Measurements from ENCODE around the gene GCH1.

Gene GCH1

DNA sequence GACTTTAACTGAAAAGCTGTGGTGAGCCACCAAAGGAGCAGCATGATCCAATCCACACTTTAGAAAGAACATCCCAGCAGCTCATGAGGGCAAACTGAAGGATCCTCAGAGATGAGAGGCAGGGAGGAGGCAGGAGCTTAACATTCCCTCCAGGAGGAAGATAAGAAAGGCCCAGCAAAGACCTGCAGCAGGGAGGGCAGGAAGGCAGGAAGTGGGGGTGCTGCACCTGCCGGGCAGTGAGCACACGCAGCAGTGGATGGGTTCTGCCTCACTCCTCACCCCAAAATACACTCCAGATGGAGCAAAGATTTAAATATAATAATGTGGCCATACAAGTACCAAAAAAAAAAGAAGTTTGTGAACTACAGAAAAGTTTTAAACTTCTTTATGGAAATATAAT, 48.4 kb downstream of the GCH1 start:
- peaks cover 27% of the 10 kb centered on the region for H3K4me1 Mint-ChIP-seq
- H3K9me3 Mint-ChIP-seq = no peaks in the 10 kb centered on the region
- peaks cover 8% of the 10 kb centered on the region for H3K36me3 Mint-ChIP-seq
- H3K4me3 Mint-ChIP-seq = no peak overlapping the region
- no peaks in the 10 kb centered on the region for H3K27me3 Mint-ChIP-seq
- H3K27ac Mint-ChIP-seq = peak overlapping the region; percentile 19

DNA sequence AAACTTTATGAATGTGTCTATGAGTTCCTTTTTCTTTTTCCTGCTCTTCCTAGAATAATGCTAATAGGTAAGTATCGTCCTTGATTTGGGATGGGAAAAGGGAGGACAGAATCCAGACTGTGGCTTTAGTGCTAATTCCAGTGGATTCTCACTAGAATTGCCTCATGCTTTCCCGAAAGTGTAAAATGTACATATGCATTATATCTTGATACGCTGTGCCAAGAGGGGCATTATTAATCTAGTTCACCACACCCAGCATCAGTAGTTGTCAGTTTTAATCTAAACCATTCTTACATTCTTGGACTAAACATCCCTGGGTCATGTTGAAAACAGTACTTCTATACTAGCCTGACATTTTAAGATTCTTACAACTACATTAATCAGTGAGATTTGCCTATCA, 49.3 kb downstream of the GCH1 start:
- H3K27ac Mint-ChIP-seq = no peak overlapping the region
- H3K4me1 Mint-ChIP-seq = peaks cover 22% of the 10 kb centered on the region
- H3K4me3 Mint-ChIP-seq = no peak overlapping the region
- H3K36me3 Mint-ChIP-seq = peaks cover 5% of the 10 kb centered on the region
- H3K9me3 Mint-ChIP-seq = no peaks in the 10 kb centered on the region
- no peaks in the 10 kb centered on the region for H3K27me3 Mint-ChIP-seq

GRCh38 chr14:54852215-54852614, 50.4 kb downstream of the GCH1 start:
- Mint-ChIP-seq H3K27ac (no peak overlapping the region), H3K9me3 (no peaks in the 10 kb centered on the region), H3K27me3 (no peaks in the 10 kb centered on the region)

GRCh38 chr14:54848910-54849309, 53.7 kb downstream of the GCH1 start:
- Mint-ChIP-seq H3K36me3 (peaks cover 5% of the 10 kb centered on the region), H3K4me3 (no peak overlapping the region), H3K27me3 (no peaks in the 10 kb centered on the region), H3K27ac (no peak overlapping the region), H3K4me1 (peaks cover 2% of the 10 kb centered on the region), H3K9me3 (no peaks in the 10 kb centered on the region)

More at GRCh38 chr14:54852215-54852614, 50.4 kb downstream of the GCH1 start:
- H3K4me3 Mint-ChIP-seq = no peak overlapping the region
- peaks cover 1% of the 10 kb centered on the region for H3K36me3 Mint-ChIP-seq
- peaks cover 17% of the 10 kb centered on the region for H3K4me1 Mint-ChIP-seq

DNA sequence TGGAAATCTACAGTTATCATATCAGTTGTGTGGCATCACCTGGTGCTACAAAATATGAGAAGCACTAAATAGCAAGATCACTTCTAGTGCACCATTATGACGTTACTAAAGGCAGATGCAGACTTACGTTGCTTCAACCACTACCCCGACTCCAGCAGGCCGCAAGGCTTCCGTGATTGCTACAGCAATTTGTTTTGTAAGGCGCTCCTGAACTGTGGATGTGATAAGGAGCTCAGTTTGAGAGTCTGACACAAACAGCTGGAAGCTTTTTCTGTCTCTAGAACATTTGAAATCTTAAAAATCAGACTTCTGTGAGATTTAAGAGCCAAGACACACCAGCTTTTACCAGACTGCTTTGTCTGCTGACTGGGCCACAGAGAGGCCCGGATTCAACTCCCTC, 57.0 kb downstream of the GCH1 start:
- Mint-ChIP-seq H3K9me3 (no peaks in the 10 kb centered on the region), H3K27me3 (no peaks in the 10 kb centered on the region), H3K4me1 (no peaks in the 10 kb centered on the region), H3K4me3 (no peak overlapping the region), H3K27ac (no peak overlapping the region), H3K36me3 (peaks cover 17% of the 10 kb centered on the region)

- Mint-ChIP-seq H3K4me3 (no peak overlapping the region), H3K4me1 (no peaks in the 10 kb centered on the region), H3K27me3 (no peaks in the 10 kb centered on the region), H3K9me3 (no peaks in the 10 kb centered on the region), H3K27ac (no peak overlapping the region), H3K36me3 (peaks cover 23% of the 10 kb centered on the region)
These were observed 58.1 kb downstream of the GCH1 start for GRCh38 chr14:54844479-54844878.

DNA sequence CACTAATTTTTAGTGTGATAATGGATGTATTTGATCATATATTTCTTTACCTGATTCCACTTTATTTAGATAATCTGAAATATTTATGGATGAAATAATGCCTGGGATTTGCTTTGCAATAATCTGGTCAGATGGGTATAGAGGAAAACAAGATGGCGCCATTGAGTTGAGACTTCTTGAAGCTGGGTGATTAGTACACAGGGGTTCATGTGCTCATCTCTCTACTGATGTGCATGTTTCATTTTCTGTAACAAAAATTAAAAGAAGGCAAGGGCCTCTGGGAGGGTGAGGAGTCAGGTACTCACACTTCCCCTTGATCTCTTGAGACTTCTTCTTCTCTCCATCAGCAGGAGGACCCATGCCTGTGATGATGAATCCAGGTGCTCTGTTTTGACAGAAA, 61.8 kb downstream of the GCH1 start:
- peaks cover 23% of the 10 kb centered on the region for H3K36me3 Mint-ChIP-seq
- no peaks in the 10 kb centered on the region for H3K4me1 Mint-ChIP-seq
- H3K9me3 Mint-ChIP-seq = no peaks in the 10 kb centered on the region
- H3K27me3 Mint-ChIP-seq = no peaks in the 10 kb centered on the region
- no peak overlapping the region for H3K4me3 Mint-ChIP-seq
- H3K27ac Mint-ChIP-seq = no peak overlapping the region

- Mint-ChIP-seq H3K36me3 (peaks cover 22% of the 10 kb centered on the region), H3K27me3 (no peaks in the 10 kb centered on the region), H3K27ac (no peak overlapping the region), H3K4me1 (no peaks in the 10 kb centered on the region), H3K4me3 (no peak overlapping the region), H3K9me3 (no peaks in the 10 kb centered on the region)
These were observed 62.3 kb downstream of the GCH1 start for GRCh38 chr14:54840336-54840735.

GRCh38 chr14:54839701-54840119, 62.9 kb downstream of the GCH1 start:
- no peaks in the 10 kb centered on the region for H3K4me1 Mint-ChIP-seq
- no peak overlapping the region for H3K4me3 Mint-ChIP-seq
- H3K36me3 Mint-ChIP-seq = peaks cover 24% of the 10 kb centered on the region
- H3K27me3 Mint-ChIP-seq = no peaks in the 10 kb centered on the region
- no peak overlapping the region for H3K27ac Mint-ChIP-seq
- H3K9me3 Mint-ChIP-seq = no peaks in the 10 kb centered on the region

DNA sequence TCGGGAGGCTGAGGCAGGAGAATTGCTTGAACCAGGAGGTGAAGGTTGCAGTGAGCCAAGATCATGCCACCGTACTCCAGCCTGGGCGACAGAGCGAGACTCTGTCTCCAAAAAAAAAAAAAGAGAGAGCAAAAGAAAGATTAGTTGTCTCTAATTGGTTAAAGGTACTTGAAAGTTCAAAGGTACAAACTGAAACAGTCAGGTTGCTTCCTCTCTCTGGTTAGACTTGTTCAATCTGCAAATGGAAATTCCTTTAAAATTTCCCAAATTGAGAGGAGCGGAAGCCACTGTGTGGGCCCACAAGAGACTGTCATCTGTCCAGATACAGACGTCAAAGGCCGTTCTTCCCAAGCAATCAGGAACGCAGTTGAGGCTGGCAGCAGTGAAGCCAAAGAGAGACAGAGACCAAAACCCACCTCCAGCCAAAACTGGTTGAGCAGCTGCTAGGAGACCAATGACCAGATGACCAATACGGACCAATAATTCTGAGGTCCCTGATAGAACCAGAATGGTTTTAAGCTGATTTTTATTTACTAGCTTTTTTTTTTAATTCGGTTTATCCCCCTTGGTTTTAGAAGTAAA, 63.6 kb downstream of the GCH1 start:
- no peaks in the 10 kb centered on the region for H3K27me3 Mint-ChIP-seq
- no peak overlapping the region for H3K4me3 Mint-ChIP-seq
- no peaks in the 10 kb centered on the region for H3K4me1 Mint-ChIP-seq
- no peaks in the 10 kb centered on the region for H3K9me3 Mint-ChIP-seq
- peaks cover 22% of the 10 kb centered on the region for H3K36me3 Mint-ChIP-seq
- no peak overlapping the region for H3K27ac Mint-ChIP-seq

GRCh38 chr14:54837508-54838149, 65.0 kb downstream of the GCH1 start:
- no peak overlapping the region for H3K27ac Mint-ChIP-seq
- H3K27me3 Mint-ChIP-seq = no peaks in the 10 kb centered on the region
- no peaks in the 10 kb centered on the region for H3K9me3 Mint-ChIP-seq

DNA sequence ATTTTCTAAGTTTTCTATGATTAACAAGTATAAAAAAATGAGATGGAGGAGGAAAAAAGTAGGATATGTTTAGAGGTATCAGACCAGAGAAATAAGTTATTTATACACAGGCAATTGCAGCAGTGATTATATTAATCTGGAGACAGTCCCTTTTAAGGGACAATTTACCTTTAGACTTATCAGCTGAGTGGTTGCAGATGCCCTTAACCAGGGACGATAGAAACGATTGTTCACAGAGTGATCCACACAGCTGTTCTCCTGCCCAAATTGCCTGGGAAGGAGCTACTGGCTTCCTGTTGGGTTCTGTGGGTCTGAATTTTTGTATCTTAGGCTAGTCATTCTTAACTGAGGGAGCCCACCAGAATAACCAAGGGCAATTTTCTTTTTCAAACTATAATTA, 66.4 kb downstream of the GCH1 start:
- no peaks in the 10 kb centered on the region for H3K9me3 Mint-ChIP-seq
- H3K27ac Mint-ChIP-seq = no peak overlapping the region
- no peaks in the 10 kb centered on the region for H3K4me1 Mint-ChIP-seq
- peaks cover 16% of the 10 kb centered on the region for H3K36me3 Mint-ChIP-seq
- H3K4me3 Mint-ChIP-seq = no peak overlapping the region
- H3K27me3 Mint-ChIP-seq = no peaks in the 10 kb centered on the region

More at GRCh38 chr14:54837508-54838149, 65.0 kb downstream of the GCH1 start:
- Mint-ChIP-seq H3K4me1 (no peaks in the 10 kb centered on the region), H3K36me3 (peaks cover 22% of the 10 kb centered on the region), H3K4me3 (no peak overlapping the region)

- no peak overlapping the region for H3K27ac Mint-ChIP-seq
- peaks cover 6% of the 10 kb centered on the region for H3K9me3 Mint-ChIP-seq
- H3K36me3 Mint-ChIP-seq = peaks cover 5% of the 10 kb centered on the region
- H3K4me3 Mint-ChIP-seq = no peak overlapping the region
- no peaks in the 10 kb centered on the region for H3K4me1 Mint-ChIP-seq
- no peaks in the 10 kb centered on the region for H3K27me3 Mint-ChIP-seq
These were observed 67.9 kb downstream of the GCH1 start for GRCh38 chr14:54834727-54835126.

DNA sequence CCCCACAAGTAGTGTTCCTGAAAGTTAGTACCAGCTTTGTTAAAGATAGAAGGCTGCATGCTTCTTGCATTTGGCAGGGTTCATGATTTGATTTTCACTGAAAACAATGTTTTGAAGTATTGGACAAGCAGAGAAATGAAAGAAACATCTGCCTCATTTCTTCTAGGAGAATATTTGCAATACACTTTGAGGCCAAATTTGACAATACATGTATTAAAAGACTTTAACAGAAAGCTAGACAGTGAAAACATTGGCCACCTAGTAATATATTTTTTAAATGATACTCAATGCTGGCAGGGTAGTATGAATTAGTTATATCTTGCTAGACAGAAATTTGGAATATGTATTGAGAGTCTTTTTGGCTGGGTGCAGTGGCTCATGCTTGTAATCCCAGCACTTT, 68.5 kb downstream of the GCH1 start:
- Mint-ChIP-seq H3K36me3 (peaks cover 2% of the 10 kb centered on the region), H3K27me3 (no peaks in the 10 kb centered on the region), H3K4me3 (no peak overlapping the region), H3K27ac (no peak overlapping the region), H3K9me3 (peaks cover 6% of the 10 kb centered on the region), H3K4me1 (no peaks in the 10 kb centered on the region)

- no peaks in the 10 kb centered on the region for H3K27me3 Mint-ChIP-seq
- peaks cover 17% of the 10 kb centered on the region for H3K9me3 Mint-ChIP-seq
- no peaks in the 10 kb centered on the region for H3K4me1 Mint-ChIP-seq
- no peak overlapping the region for H3K4me3 Mint-ChIP-seq
- no peak overlapping the region for H3K27ac Mint-ChIP-seq
- H3K36me3 Mint-ChIP-seq = peaks cover 5% of the 10 kb centered on the region
These were observed 72.0 kb downstream of the GCH1 start for GRCh38 chr14:54830650-54831049.

GRCh38 chr14:54829486-54830224, 73.0 kb downstream of the GCH1 start:
- no peak overlapping the region for H3K27ac Mint-ChIP-seq
- no peak overlapping the region for H3K4me3 Mint-ChIP-seq
- peaks cover 2% of the 10 kb centered on the region for H3K36me3 Mint-ChIP-seq
- no peaks in the 10 kb centered on the region for H3K4me1 Mint-ChIP-seq
- H3K9me3 Mint-ChIP-seq = peaks cover 22% of the 10 kb centered on the region
- H3K27me3 Mint-ChIP-seq = no peaks in the 10 kb centered on the region

Measured in activated naive CD4-positive, alpha-beta T cell treated with anti-CD3 and anti-CD28 coated beads, Interleukin-2, amount 50 U/mL, for 24 hours (primary cell).